Measurements from ENCODE around the gene WDR88. TPM values are rescaled to one million over a fixed set of nuclear protein-coding genes. Genes with fewer than 3 reads are reported as not detected.

WDR88 gene
- total and polyA plus RNA-seq, 2 of the 8 experiments (the other 6 are each of a cell fraction or from before 2014, with no cell fraction given): not detected

GRCh38 chr19:33134571-33135041 lies 2.7 kb downstream of the WDR88 start:
- Histone ChIP-seq H3K9ac (replicated peaks in 1 of 4; ENCODE audit: extremely low read depth in 1 of 4, low read depth in 3 of 4, low read length in 3 of 4) (no peak overlapping the region), H3K14ac (ENCODE audit: insufficient read length) (no peak overlapping the region), H4K20me1 (replicated peaks in 1 of 2; ENCODE audit: control insufficient read depth in 1 of 2, insufficient read depth in 2 of 2, low read length in 2 of 2) (no peaks in the 10 kb centered on the region), H3K79me2 (ENCODE audit: control insufficient read depth in 1 of 2, insufficient read depth in 2 of 2, low read length in 2 of 2) (no peaks in the 10 kb centered on the region), H4K8ac (ENCODE audit: extremely low read depth, insufficient read depth, low read length) (0 out of 2 replicates have a peak overlapping the region, but pooled peaks have one; percentile 21), H3K23me2 (ENCODE audit: low read depth, low read length) (no peaks in the 10 kb centered on the region), H4K5ac (ENCODE audit: insufficient read length, low read depth, low read length) (no peak overlapping the region), H3K23ac (ENCODE audit: insufficient read length) (no peak overlapping the region), H3K4me3 (ENCODE audit: extremely low read depth in 1 of 4, insufficient read depth in 2 of 4, low read depth in 3 of 4, low read length in 4 of 4) (peak overlapping the region in 2 of 4 experiments; percentile 2 to 48; a peak in 4 of 8 replicates), H3K4me2 (ENCODE audit: insufficient read depth in 1 of 2, low read depth in 2 of 2, low read length in 2 of 2) (peak overlapping the region; percentile 12 to 59; a peak in 3 of 4 replicates), H3K27ac (ENCODE audit: low read depth, low read length) (no peak overlapping the region), H3K27me3 (replicated peaks in 1 of 4; ENCODE audit: control insufficient read depth in 3 of 4, extremely low read depth in 1 of 4, insufficient read depth in 3 of 4, low read length in 3 of 4) (no peaks in the 10 kb centered on the region), H2BK15ac (ENCODE audit: low read length) (no peak overlapping the region), H3K4ac (replicated peaks; ENCODE audit: insufficient read length, low read depth, low read length) (no peak overlapping the region), H3K79me1 (ENCODE audit: low read depth, low read length) (no peaks in the 10 kb centered on the region), H2AFZ (ENCODE audit: low read length) (no peak overlapping the region), H3K9me3 (ENCODE audit: insufficient read depth in 2 of 2, low read depth in 1 of 2, low read length in 1 of 2) (no peaks in the 10 kb centered on the region), H4K91ac (replicated peaks; ENCODE audit: insufficient read length, low read length) (no peak overlapping the region), H3K18ac (ENCODE audit: extremely low read depth, low read length) (no peak overlapping the region; the same call in 1 of the 2 replicates), H3K4me1 (replicated peaks in 1 of 4; ENCODE audit: control insufficient read depth in 3 of 4, insufficient read depth in 4 of 4, low read length in 3 of 4) (peaks cover 0 to 6% (median 0%) of the 10 kb centered on the region in 4 experiments; a peak in 1 of 7 replicates), H3K56ac (replicated peaks; ENCODE audit: insufficient read length, low read depth, low read length) (no peak overlapping the region), H2BK12ac (ENCODE audit: low read depth, low read length) (no peak overlapping the region), H2AK5ac (ENCODE audit: low read depth, low read length) (no peak overlapping the region), H3K36me3 (ENCODE audit: control insufficient read depth in 2 of 4, insufficient read depth in 4 of 4, low read length in 3 of 4) (no peaks in the 10 kb centered on the region), H2BK20ac (ENCODE audit: low read length) (no peak overlapping the region), H2BK5ac (ENCODE audit: low read depth, low read length) (no peak overlapping the region), H2BK120ac (replicated peaks; ENCODE audit: low read depth, low read length) (no peak overlapping the region)
- ChIA-PET CTCF (ENCODE audit: partially characterized antibody) (interaction anchor here (0.9 to 2.4 kb wide), 4 partner anchors 10 to 46 kb away, joined by 3 to 8 read pairs (median 6); no protein-coding TSS in a partner anchor), POLR2A (ENCODE audit: partially characterized antibody) (interaction anchor here (0.6 kb wide), 1 partner anchor 33 kb away, joined by 3 read pairs; no protein-coding TSS in a partner anchor)
- DNase-seq (ENCODE audit: low read depth in 1 of 2, low spot score in 2 of 2) (peak in 1 of 2 experiments; percentile 56), FAIRE-seq (no peak)
- WGBS, 2 experiments (ENCODE audit: extremely low coverage in 1 of 2, insufficient coverage in 1 of 2, insufficient read length in 1 of 2, insufficient replicate concordance in 2 of 2, low coverage in 1 of 2, low lambda C conversion rate in 2 of 2, missing lambda C conversion rate in 1 of 2): 25% methylated on average over 5 of the region's 38 CpGs; no CpG with 5 or more reads in 1 of the 2 experiments
- no peak for TF ChIP-seq KDM1A (IDR thresholded peaks at IDR 0.05; ENCODE audit: borderline replicate concordance, low read length)
- TF ChIP-seq BACH1 (IDR thresholded peaks at IDR 0.05; ENCODE audit: low read length): peak; percentile 39; the same call in 1 of the 2 replicates
- no peak for TF ChIP-seq KDM4A (IDR thresholded peaks at IDR 0.05; ENCODE audit: low read depth, low read length, severe bottlenecking)
- peak in 2 of 3 experiments; percentile 12; a peak in 2 of 4 replicates for TF ChIP-seq CTCF (IDR thresholded peaks at IDR 0.05; ENCODE audit: control extremely low read depth in 1 of 3, insufficient read depth in 1 of 3, low read depth in 1 of 3, low read length in 3 of 3)
- no peak for TF ChIP-seq SIRT6 (IDR thresholded peaks at IDR 0.05; ENCODE audit: low read length)
- TF ChIP-seq CHD2 (IDR thresholded peaks at IDR 0.05; ENCODE audit: low read length): no peak
- no peak for TF ChIP-seq USF2 (IDR thresholded peaks at IDR 0.05; ENCODE audit: low read length)
- TF ChIP-seq E2F6 (IDR thresholded peaks at IDR 0.05): no peak
- 0 out of 2 replicates have a peak, but pooled peaks have one; percentile 31 for TF ChIP-seq CREB1 (IDR thresholded peaks at IDR 0.05)

Measured in H1 (cell line).